GM23338 (cell line): ENCODE results near the gene DLG5. TPM values are rescaled to one million over a fixed set of nuclear protein-coding genes. Genes with fewer than 3 reads are reported as not detected.

ENCODE experiments used
- ATAC-seq: fragments of 200-7000 bp; cut with Tn5 transposase; 3 replicates; pipeline ENCODE4 v1.9.1; 2020
- DNase-seq: peaks from one replicate; pipeline ENCODE4 v3.0.0-alpha.2; 2015; ENCODE audit warnings: low spot score
- H2AFZ ChIP-seq: fragments of 200-600 bp; sonication (generic); 2 replicates; pipeline ENCODE4 v1.8.0; 2016; ENCODE audit warnings: antibody characterized with exemption, mild to moderate bottlenecking, moderate library complexity
- H3F3A ChIP-seq: fragments of 200-600 bp; sonication (generic); replicated peaks from 2 replicates; pipeline ENCODE4 v1.8.0; 2017; ENCODE audit warnings: antibody characterized with exemption, mixed run types, low read depth
- H3K27ac ChIP-seq: fragments of 200-600 bp; sonication (generic); 2 replicates; pipeline ENCODE4 v1.6.1; 2016; ENCODE audit warnings: low read depth
- H3K27me3 ChIP-seq: fragments of 200-600 bp; sonication (generic); 2 replicates; pipeline ENCODE4 v1.8.0; 2016; ENCODE audit warnings: mild to moderate bottlenecking, mixed run types, moderate library complexity; ENCODE audit not compliant: insufficient read depth
- H3K36me3 ChIP-seq: fragments of 200-600 bp; sonication (generic); 2 replicates; pipeline ENCODE4 v1.8.0; 2016; ENCODE audit warnings: mild to moderate bottlenecking; ENCODE audit not compliant: insufficient read depth
- H3K4me1 ChIP-seq: fragments of 200-600 bp; sonication (generic); 2 replicates; pipeline ENCODE4 v1.8.0; 2016; ENCODE audit warnings: mild to moderate bottlenecking, moderate library complexity; ENCODE audit not compliant: insufficient read depth
- H3K4me2 ChIP-seq: fragments of 200-600 bp; sonication (generic); 2 replicates; pipeline ENCODE4 v1.7.1; 2017; ENCODE audit warnings: mixed run types
- H3K4me3 ChIP-seq: fragments of 200-600 bp; sonication (generic); 2 replicates; pipeline ENCODE4 v1.6.1; 2016; ENCODE audit warnings: mixed run types
- H3K79me2 ChIP-seq: fragments of 200-600 bp; sonication (generic); replicated peaks from 2 replicates; pipeline ENCODE4 v1.8.0; 2017; ENCODE audit warnings: mild to moderate bottlenecking; ENCODE audit not compliant: insufficient read depth
- H3K9me2 ChIP-seq: fragments of 200-600 bp; sonication (generic); 2 replicates; pipeline ENCODE4 v1.8.0; 2017; ENCODE audit not compliant: insufficient read depth
- H4K20me1 ChIP-seq: fragments of 200-600 bp; sonication (generic); replicated peaks from 2 replicates; pipeline ENCODE4 v1.8.0; 2017; ENCODE audit warnings: mild to moderate bottlenecking; ENCODE audit not compliant: insufficient read depth
- H3K27ac Mint-ChIP-seq: 2 replicates; pipeline ENCODE4 v1.8.0; 2020; ENCODE audit warnings: inconsistent platforms, mild to moderate bottlenecking, moderate library complexity, mixed read lengths
- H3K27me3 Mint-ChIP-seq: 3 replicates; pipeline ENCODE4 v1.8.0; 2022; ENCODE audit warnings: low read depth, mild to moderate bottlenecking, moderate library complexity, mixed read lengths, inconsistent platforms; ENCODE audit not compliant: insufficient read depth, poor library complexity
- H3K36me3 Mint-ChIP-seq: 3 replicates; pipeline ENCODE4 v1.8.0; 2021; ENCODE audit warnings: low read depth, mild to moderate bottlenecking, inconsistent platforms, moderate library complexity, mixed read lengths
- H3K4me1 Mint-ChIP-seq: 3 replicates; pipeline ENCODE4 v1.8.0; 2020; ENCODE audit warnings: mild to moderate bottlenecking, inconsistent platforms, mixed read lengths
- H3K4me3 Mint-ChIP-seq: 3 replicates; pipeline ENCODE4 v1.8.0; 2021; ENCODE audit warnings: moderate library complexity, mild to moderate bottlenecking, inconsistent platforms, mixed read lengths
- H3K9me3 Mint-ChIP-seq: 3 replicates; pipeline ENCODE4 v1.8.0; 2020; ENCODE audit warnings: moderate library complexity, mild to moderate bottlenecking, inconsistent platforms, mixed read lengths
- CREB1 ChIP-seq: fragments of 250-450 bp; sonication (Bioruptor Pico); IDR thresholded peaks from 2 replicates; pipeline ENCODE4 v1.5.0; 2020; ENCODE audit warnings: low read depth, mild to moderate bottlenecking, moderate library complexity
- EZH2 ChIP-seq: fragments of 200-600 bp; sonication (generic); IDR thresholded peaks from one replicate; pipeline ENCODE4 v1.8.0; 2017; ENCODE audit warnings: antibody characterized with exemption, mild to moderate bottlenecking, low read depth; ENCODE audit not compliant: unreplicated experiment
- EZH2phosphoT487 ChIP-seq: fragments of 200-600 bp; sonication (generic); IDR thresholded peaks from one replicate; pipeline ENCODE4 v1.8.1; 2018; ENCODE audit warnings: antibody characterized with exemption; ENCODE audit not compliant: unreplicated experiment
- JUNB ChIP-seq: IDR thresholded peaks from one replicate; pipeline ENCODE4 v1.6.1; 2016; ENCODE audit warnings: antibody characterized with exemption; ENCODE audit not compliant: unreplicated experiment
- NANOG ChIP-seq: IDR thresholded peaks from 2 replicates; pipeline ENCODE4 v1.6.1; 2016; ENCODE audit warnings: antibody characterized with exemption, borderline replicate concordance
- POLR2AphosphoS5 ChIP-seq: IDR thresholded peaks from 2 replicates; pipeline ENCODE4 v1.6.1; 2016; ENCODE audit warnings: antibody characterized with exemption, low read depth
- STAT1 ChIP-seq: IDR thresholded peaks from one replicate; pipeline ENCODE4 v1.6.1; 2016; ENCODE audit warnings: antibody characterized with exemption; ENCODE audit not compliant: unreplicated experiment
- ZNF114 ChIP-seq: fragments of 250-450 bp; sonication (Bioruptor Pico); IDR thresholded peaks from 2 replicates; pipeline ENCODE4 v1.5.0; 2020; ENCODE audit warnings: mild to moderate bottlenecking, moderate library complexity
- ZNF331 ChIP-seq: fragments of 250-450 bp; sonication (Bioruptor Pico); IDR thresholded peaks from 2 replicates; pipeline ENCODE4 v1.5.0; 2020; ENCODE audit warnings: low read depth, mild to moderate bottlenecking, moderate library complexity
- polyA plus RNA-seq: library from polyadenylated mRNA; unstranded; fragments of >200 nt; fragmentation: Nextera tagmentation; extraction: Ambion mirVana; gene quantifications from 2 replicates; pipeline ENCODE4 v1.2.1, GENCODE V29; 2016
- total RNA-seq: library from RNA; depleted of rRNA; stranded (reverse); fragments of >200 nt; shearing (Covaris generic); gene quantifications from 2 replicates; pipeline ENCODE4 v1.2.3, GENCODE V29; 2014
- TF ChIP-seq, protein P1 (sequence below): fragments of 250-450 bp; sonication (Bioruptor Pico); IDR thresholded peaks from 2 replicates; pipeline ENCODE4 v1.5.0; 2020; ENCODE audit warnings: mild to moderate bottlenecking, moderate library complexity
- TF ChIP-seq, protein P2 (sequence below): IDR thresholded peaks from 2 replicates; pipeline ENCODE4 v1.6.1; 2016; ENCODE audit warnings: antibody characterized with exemption
- TF ChIP-seq, protein P3 (sequence below): IDR thresholded peaks from one replicate; pipeline ENCODE4 v1.6.1; 2018; ENCODE audit warnings: antibody characterized with exemption; ENCODE audit not compliant: unreplicated experiment
- TF ChIP-seq, protein P4 (sequence below), 2 experiments: fragments of 200-600 bp in 1 of 2; sonication (generic) in 1 of 2; conservative IDR thresholded peaks; 2 replicates each; pipeline versions ENCODE4 v1.5.1 to v1.6.1; 2016 to 2017; ENCODE audit warnings: antibody characterized with exemption in 2 of 2, low read depth in 2 of 2, mild to moderate bottlenecking in 2 of 2, moderate library complexity in 1 of 2

The DLG5 gene
- total and polyA plus RNA-seq, 2 experiments from 2014 or later: 7.4 to 66.6 TPM

DNA sequence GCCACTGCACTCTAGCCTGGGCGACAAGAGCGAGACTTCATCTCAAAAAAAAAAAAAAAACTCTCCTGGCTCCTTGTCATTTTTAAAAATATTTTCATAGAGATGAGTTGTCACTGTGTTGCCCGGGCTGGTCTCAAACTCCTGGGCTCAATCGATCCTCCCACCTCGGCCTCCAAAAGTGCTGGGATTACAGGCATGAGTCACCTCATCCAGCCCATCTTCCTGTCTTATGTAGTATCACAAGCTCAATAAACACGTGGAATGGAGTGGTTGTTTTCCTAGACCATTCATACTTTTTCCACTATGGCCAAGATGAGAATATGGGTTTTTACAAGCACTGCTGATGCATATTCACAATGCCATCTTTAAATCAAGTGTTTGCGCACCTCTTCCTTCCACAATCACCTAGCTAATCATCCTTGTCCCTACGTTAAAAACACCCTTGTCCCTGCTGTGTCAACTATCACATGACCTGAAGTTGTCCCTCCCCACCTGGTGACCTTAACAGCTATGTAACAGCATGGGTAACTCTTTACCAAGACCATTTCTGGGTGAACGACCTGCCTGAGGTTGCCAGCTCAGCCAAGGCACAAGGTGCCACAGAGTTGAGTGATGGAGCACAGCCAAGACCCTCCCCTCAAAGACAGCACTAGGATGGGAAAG, 21.3 kb downstream of the DLG5 start:
- no peaks in the 10 kb centered on the region for H3K36me3 Mint-ChIP-seq
- no peak overlapping the region for H3K27ac ChIP-seq
- H2AFZ ChIP-seq: no peak overlapping the region
- H3K9me3 Mint-ChIP-seq: no peaks in the 10 kb centered on the region
- TF ChIP-seq NANOG (no peak), ZNF114 (CRISPR knock-in tag) (no peak), EZH2 (no peak), EZH2phosphoT487 (no peak), STAT1 (no peak), POLR2AphosphoS5 (no peak), ZNF331 (CRISPR knock-in tag) (no peak), CREB1 (no peak), JUNB (no peak)
- TF ChIP-seq, protein P1, sequence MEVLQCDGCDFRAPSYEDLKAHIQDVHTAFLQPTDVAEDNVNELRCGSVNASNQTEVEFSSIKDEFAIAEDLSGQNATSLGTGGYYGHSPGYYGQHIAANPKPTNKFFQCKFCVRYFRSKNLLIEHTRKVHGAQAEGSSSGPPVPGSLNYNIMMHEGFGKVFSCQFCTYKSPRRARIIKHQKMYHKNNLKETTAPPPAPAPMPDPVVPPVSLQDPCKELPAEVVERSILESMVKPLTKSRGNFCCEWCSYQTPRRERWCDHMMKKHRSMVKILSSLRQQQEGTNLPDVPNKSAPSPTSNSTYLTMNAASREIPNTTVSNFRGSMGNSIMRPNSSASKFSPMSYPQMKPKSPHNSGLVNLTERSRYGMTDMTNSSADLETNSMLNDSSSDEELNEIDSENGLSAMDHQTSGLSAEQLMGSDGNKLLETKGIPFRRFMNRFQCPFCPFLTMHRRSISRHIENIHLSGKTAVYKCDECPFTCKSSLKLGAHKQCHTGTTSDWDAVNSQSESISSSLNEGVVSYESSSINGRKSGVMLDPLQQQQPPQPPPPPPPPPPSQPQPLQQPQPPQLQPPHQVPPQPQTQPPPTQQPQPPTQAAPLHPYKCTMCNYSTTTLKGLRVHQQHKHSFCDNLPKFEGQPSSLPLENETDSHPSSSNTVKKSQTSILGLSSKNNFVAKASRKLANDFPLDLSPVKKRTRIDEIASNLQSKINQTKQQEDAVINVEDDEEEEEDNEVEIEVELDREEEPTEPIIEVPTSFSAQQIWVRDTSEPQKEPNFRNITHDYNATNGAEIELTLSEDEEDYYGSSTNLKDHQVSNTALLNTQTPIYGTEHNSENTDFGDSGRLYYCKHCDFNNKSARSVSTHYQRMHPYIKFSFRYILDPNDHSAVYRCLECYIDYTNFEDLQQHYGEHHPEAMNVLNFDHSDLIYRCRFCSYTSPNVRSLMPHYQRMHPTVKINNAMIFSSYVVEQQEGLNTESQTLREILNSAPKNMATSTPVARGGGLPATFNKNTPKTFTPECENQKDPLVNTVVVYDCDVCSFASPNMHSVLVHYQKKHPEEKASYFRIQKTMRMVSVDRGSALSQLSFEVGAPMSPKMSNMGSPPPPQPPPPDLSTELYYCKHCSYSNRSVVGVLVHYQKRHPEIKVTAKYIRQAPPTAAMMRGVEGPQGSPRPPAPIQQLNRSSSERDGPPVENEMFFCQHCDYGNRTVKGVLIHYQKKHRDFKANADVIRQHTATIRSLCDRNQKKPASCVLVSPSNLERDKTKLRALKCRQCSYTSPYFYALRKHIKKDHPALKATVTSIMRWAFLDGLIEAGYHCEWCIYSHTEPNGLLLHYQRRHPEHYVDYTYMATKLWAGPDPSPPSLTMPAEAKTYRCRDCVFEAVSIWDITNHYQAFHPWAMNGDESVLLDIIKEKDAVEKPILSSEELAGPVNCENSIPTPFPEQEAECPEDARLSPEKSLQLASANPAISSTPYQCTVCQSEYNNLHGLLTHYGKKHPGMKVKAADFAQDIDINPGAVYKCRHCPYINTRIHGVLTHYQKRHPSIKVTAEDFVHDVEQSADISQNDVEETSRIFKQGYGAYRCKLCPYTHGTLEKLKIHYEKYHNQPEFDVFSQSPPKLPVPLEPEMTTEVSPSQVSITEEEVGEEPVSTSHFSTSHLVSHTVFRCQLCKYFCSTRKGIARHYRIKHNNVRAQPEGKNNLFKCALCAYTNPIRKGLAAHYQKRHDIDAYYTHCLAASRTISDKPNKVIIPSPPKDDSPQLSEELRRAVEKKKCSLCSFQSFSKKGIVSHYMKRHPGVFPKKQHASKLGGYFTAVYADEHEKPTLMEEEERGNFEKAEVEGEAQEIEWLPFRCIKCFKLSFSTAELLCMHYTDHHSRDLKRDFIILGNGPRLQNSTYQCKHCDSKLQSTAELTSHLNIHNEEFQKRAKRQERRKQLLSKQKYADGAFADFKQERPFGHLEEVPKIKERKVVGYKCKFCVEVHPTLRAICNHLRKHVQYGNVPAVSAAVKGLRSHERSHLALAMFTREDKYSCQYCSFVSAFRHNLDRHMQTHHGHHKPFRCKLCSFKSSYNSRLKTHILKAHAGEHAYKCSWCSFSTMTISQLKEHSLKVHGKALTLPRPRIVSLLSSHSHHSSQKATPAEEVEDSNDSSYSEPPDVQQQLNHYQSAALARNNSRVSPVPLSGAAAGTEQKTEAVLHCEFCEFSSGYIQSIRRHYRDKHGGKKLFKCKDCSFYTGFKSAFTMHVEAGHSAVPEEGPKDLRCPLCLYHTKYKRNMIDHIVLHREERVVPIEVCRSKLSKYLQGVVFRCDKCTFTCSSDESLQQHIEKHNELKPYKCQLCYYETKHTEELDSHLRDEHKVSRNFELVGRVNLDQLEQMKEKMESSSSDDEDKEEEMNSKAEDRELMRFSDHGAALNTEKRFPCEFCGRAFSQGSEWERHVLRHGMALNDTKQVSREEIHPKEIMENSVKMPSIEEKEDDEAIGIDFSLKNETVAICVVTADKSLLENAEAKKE (CRISPR knock-in tag): no peak
- TF ChIP-seq, protein P2, sequence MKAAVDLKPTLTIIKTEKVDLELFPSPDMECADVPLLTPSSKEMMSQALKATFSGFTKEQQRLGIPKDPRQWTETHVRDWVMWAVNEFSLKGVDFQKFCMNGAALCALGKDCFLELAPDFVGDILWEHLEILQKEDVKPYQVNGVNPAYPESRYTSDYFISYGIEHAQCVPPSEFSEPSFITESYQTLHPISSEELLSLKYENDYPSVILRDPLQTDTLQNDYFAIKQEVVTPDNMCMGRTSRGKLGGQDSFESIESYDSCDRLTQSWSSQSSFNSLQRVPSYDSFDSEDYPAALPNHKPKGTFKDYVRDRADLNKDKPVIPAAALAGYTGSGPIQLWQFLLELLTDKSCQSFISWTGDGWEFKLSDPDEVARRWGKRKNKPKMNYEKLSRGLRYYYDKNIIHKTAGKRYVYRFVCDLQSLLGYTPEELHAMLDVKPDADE: no peak
- TF ChIP-seq, protein P3, sequence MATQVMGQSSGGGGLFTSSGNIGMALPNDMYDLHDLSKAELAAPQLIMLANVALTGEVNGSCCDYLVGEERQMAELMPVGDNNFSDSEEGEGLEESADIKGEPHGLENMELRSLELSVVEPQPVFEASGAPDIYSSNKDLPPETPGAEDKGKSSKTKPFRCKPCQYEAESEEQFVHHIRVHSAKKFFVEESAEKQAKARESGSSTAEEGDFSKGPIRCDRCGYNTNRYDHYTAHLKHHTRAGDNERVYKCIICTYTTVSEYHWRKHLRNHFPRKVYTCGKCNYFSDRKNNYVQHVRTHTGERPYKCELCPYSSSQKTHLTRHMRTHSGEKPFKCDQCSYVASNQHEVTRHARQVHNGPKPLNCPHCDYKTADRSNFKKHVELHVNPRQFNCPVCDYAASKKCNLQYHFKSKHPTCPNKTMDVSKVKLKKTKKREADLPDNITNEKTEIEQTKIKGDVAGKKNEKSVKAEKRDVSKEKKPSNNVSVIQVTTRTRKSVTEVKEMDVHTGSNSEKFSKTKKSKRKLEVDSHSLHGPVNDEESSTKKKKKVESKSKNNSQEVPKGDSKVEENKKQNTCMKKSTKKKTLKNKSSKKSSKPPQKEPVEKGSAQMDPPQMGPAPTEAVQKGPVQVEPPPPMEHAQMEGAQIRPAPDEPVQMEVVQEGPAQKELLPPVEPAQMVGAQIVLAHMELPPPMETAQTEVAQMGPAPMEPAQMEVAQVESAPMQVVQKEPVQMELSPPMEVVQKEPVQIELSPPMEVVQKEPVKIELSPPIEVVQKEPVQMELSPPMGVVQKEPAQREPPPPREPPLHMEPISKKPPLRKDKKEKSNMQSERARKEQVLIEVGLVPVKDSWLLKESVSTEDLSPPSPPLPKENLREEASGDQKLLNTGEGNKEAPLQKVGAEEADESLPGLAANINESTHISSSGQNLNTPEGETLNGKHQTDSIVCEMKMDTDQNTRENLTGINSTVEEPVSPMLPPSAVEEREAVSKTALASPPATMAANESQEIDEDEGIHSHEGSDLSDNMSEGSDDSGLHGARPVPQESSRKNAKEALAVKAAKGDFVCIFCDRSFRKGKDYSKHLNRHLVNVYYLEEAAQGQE: no peak
- TF ChIP-seq, protein P4, sequence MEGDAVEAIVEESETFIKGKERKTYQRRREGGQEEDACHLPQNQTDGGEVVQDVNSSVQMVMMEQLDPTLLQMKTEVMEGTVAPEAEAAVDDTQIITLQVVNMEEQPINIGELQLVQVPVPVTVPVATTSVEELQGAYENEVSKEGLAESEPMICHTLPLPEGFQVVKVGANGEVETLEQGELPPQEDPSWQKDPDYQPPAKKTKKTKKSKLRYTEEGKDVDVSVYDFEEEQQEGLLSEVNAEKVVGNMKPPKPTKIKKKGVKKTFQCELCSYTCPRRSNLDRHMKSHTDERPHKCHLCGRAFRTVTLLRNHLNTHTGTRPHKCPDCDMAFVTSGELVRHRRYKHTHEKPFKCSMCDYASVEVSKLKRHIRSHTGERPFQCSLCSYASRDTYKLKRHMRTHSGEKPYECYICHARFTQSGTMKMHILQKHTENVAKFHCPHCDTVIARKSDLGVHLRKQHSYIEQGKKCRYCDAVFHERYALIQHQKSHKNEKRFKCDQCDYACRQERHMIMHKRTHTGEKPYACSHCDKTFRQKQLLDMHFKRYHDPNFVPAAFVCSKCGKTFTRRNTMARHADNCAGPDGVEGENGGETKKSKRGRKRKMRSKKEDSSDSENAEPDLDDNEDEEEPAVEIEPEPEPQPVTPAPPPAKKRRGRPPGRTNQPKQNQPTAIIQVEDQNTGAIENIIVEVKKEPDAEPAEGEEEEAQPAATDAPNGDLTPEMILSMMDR (conservative IDR thresholded peaks at IDR 0.05; ENCODE audit: low read depth in 2 of 2): no peak
- H3K79me2 ChIP-seq: peaks cover 95% of the 10 kb centered on the region
- H4K20me1 ChIP-seq: peaks cover 16% of the 10 kb centered on the region
- no peaks in the 10 kb centered on the region for H3K9me2 ChIP-seq
- H3K36me3 ChIP-seq: no peaks in the 10 kb centered on the region
- 0 out of 2 replicates have a peak, but pooled peaks cover 4% of the 10 kb centered on the region for H3F3A ChIP-seq
- no peak overlapping the region for H3K4me3 Mint-ChIP-seq
- no peak overlapping the region for H3K4me2 ChIP-seq
- DNase-seq: no peak
- peaks cover 5% of the 10 kb centered on the region for H3K27me3 Mint-ChIP-seq
- no peak overlapping the region for H3K4me3 ChIP-seq
- no peak for ATAC-seq
- peaks cover 39% of the 10 kb centered on the region for H3K4me1 Mint-ChIP-seq
- no peak overlapping the region; the same call in 1 of the 2 replicates for H3K27ac Mint-ChIP-seq
- no peaks in the 10 kb centered on the region for H3K27me3 ChIP-seq
- peaks cover 13% of the 10 kb centered on the region; the same call in 1 of the 2 replicates for H3K4me1 ChIP-seq
